Liver (tissue), 3 donors: Measurements from ENCODE around the gene TAP2.

Experiments
- JUND ChIP-seq, 2 donors: IDR thresholded peaks; 2 replicates each; pipeline ENCODE4 v1.6.1; 2016; ENCODE audit warnings: antibody characterized with exemption in 2 of 2
- MAX ChIP-seq: IDR thresholded peaks from 2 replicates; pipeline ENCODE4 v1.6.1; 2016; ENCODE audit warnings: antibody characterized with exemption
- RAD21 ChIP-seq, 2 donors: IDR thresholded peaks; 2 replicates each; pipeline ENCODE4 v1.6.1; 2016; ENCODE audit warnings: antibody characterized with exemption in 2 of 2, mild to moderate bottlenecking in 2 of 2
- RXRA ChIP-seq, 2 donors: IDR thresholded peaks; 2 replicates each; pipeline ENCODE4 v1.6.1; 2017 to 2018; ENCODE audit warnings: antibody characterized with exemption in 2 of 2, mild to moderate bottlenecking in 1 of 2
- SP1 ChIP-seq: IDR thresholded peaks from 2 replicates; pipeline ENCODE4 v1.6.1; 2018; ENCODE audit warnings: antibody characterized with exemption, mild to moderate bottlenecking
- TAF1 ChIP-seq: conservative IDR thresholded peaks from 2 replicates; pipeline ENCODE4 v1.6.1; 2016; ENCODE audit warnings: antibody characterized with exemption, mild to moderate bottlenecking
- TF ChIP-seq, protein P1 (sequence below): fragments of 150-350 bp; IDR thresholded peaks from 2 replicates; pipeline ENCODE4 v1.5.1; 2017; ENCODE audit warnings: improper control_type of control experiment, low read depth, low read length; ENCODE audit not compliant: missing input control
- TF ChIP-seq, protein P2 (sequence below): IDR thresholded peaks from 2 replicates; pipeline ENCODE4 v1.6.1; 2016; ENCODE audit warnings: antibody characterized with exemption, mild to moderate bottlenecking
- donor health status: healthy.
- donor health status: healthy.

- TF ChIP-seq, protein P1, sequence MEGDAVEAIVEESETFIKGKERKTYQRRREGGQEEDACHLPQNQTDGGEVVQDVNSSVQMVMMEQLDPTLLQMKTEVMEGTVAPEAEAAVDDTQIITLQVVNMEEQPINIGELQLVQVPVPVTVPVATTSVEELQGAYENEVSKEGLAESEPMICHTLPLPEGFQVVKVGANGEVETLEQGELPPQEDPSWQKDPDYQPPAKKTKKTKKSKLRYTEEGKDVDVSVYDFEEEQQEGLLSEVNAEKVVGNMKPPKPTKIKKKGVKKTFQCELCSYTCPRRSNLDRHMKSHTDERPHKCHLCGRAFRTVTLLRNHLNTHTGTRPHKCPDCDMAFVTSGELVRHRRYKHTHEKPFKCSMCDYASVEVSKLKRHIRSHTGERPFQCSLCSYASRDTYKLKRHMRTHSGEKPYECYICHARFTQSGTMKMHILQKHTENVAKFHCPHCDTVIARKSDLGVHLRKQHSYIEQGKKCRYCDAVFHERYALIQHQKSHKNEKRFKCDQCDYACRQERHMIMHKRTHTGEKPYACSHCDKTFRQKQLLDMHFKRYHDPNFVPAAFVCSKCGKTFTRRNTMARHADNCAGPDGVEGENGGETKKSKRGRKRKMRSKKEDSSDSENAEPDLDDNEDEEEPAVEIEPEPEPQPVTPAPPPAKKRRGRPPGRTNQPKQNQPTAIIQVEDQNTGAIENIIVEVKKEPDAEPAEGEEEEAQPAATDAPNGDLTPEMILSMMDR, result no peak
- TF ChIP-seq, protein P2, sequence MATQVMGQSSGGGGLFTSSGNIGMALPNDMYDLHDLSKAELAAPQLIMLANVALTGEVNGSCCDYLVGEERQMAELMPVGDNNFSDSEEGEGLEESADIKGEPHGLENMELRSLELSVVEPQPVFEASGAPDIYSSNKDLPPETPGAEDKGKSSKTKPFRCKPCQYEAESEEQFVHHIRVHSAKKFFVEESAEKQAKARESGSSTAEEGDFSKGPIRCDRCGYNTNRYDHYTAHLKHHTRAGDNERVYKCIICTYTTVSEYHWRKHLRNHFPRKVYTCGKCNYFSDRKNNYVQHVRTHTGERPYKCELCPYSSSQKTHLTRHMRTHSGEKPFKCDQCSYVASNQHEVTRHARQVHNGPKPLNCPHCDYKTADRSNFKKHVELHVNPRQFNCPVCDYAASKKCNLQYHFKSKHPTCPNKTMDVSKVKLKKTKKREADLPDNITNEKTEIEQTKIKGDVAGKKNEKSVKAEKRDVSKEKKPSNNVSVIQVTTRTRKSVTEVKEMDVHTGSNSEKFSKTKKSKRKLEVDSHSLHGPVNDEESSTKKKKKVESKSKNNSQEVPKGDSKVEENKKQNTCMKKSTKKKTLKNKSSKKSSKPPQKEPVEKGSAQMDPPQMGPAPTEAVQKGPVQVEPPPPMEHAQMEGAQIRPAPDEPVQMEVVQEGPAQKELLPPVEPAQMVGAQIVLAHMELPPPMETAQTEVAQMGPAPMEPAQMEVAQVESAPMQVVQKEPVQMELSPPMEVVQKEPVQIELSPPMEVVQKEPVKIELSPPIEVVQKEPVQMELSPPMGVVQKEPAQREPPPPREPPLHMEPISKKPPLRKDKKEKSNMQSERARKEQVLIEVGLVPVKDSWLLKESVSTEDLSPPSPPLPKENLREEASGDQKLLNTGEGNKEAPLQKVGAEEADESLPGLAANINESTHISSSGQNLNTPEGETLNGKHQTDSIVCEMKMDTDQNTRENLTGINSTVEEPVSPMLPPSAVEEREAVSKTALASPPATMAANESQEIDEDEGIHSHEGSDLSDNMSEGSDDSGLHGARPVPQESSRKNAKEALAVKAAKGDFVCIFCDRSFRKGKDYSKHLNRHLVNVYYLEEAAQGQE, result no peak
- TF ChIP-seq TAF1 (no peak), MAX (no peak), RXRA (IDR thresholded peaks at IDR 0.05) (no peak), RAD21 (IDR thresholded peaks at IDR 0.05) (no peak), SP1 (no peak), JUND (IDR thresholded peaks at IDR 0.05) (no peak)
Observed at GRCh38 chr6:32837651-32838113, 857 bp downstream of the TAP2 start.
